ENCODE measurements around the gene ADAP2. TPM values are rescaled to one million over a fixed set of nuclear protein-coding genes. Genes with fewer than 3 reads are reported as not detected.
"Not testable (repeated sequence)": the region's sequence is repeated elsewhere in the genome, so short reads cannot be mapped to it uniquely, and the experiment has no call there.

Gene ADAP2
- polyA plus RNA-seq, 4 donors, result 2.5 to 4.2 (median 3.4) TPM

DNA sequence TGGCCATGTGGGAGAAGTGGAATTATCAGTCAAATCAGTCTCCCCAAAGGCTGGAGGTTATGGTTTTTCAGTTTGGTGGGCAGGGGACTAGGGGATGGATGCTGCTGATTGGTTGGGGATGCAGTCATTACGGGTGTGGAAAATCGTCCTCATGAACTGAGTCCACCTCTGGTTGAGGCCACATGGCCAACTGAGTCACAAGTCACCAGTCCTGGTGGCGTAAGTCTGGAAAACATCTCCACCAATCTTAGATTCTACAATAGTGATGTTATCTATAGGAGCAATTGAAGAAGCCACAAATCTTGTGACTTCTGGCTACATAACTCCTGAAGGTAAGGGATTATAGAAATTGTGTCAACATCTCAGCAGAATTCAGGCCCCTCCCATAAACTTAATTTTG is 43.9 kb downstream of the ADAP2 start:
- DNase-seq (ENCODE audit: low read depth in 4 of 4, low spot score in 3 of 4), result no peak

GRCh38 chr17:30967911-30968310 is 46.2 kb downstream of the ADAP2 start:
- not testable (repeated sequence) for DNase-seq (ENCODE audit: low read depth in 4 of 4, low spot score in 3 of 4)

- peak in 3 of 4 donors; percentile 20 to 49 (median 43) for DNase-seq (ENCODE audit: low read depth in 4 of 4, low spot score in 3 of 4)
Observed at GRCh38 chr17:30969989-30970830, 48.5 kb downstream of the ADAP2 start.

DNA sequence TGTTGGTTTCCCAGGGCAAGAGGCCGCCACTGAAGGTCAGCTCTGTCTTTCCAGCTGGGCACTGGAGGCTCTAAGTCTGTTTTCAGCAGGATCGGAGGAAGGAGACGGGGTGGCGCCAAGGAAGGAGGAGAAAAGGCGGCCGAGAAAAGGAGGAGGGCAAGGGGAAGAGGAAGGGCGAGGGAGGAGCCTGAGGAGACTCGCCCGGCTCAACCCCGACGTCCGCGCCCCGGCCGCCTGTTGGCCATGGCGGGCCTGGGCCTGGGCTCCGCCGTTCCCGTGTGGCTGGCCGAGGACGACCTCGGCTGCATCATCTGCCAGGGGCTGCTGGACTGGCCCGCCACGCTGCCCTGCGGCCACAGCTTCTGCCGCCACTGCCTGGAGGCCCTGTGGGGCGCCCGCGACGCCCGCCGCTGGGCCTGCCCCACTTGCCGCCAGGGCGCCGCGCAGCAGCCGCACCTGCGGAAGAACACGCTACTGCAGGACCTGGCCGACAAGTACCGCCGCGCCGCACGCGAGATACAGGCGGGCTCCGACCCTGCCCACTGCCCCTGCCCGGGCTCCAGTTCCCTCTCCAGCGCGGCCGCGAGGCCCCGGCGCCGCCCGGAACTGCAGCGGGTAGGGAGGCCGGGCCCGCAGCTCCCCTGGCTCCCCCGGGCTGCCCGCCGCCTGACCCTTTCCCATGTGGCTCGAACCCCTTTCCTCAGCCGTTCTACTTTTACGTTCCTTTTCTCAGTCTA is 49.3 kb downstream of the ADAP2 start, which contains the start of gene RNF135:
Gene RNF135 (plus strand): TSS at position 209 of the 737 bp plus-strand sequence. CDS start 35 bp downstream, at position 244.
- DNase-seq (ENCODE audit: low read depth in 4 of 4, low spot score in 3 of 4), result peak; percentile 65 to 78 (median 72)

- no peak for DNase-seq (ENCODE audit: low read depth in 4 of 4, low spot score in 3 of 4)
Observed at GRCh38 chr17:30975042-30975820, 53.5 kb downstream of the ADAP2 start.

DNA sequence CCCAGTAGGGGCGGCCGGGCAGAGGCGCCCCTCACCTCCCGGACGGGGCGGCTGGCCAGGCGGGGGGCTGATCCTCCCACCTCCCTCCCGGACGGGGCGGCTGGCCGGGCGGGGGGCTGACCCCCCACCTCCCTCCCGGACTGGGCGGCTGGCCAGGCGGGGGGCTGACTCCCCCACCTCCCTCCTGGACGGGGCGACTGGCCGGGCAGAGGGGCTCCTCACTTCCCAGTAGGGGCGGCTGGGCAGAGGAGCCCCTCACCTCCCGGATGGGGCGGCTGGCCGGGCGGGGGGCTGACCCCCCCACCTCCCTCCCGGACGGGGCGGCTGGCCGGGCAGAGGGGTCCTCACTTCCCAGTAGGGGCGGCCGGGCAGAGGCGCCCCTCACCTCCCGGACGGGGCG is 58.2 kb downstream of the ADAP2 start:
- DNase-seq (ENCODE audit: low read depth in 4 of 4, low spot score in 3 of 4), result not testable (repeated sequence)

- DNase-seq (ENCODE audit: low read depth in 4 of 4, low spot score in 3 of 4), result no peak
Observed at GRCh38 chr17:30981531-30982519, 60.1 kb downstream of the ADAP2 start.

DNA sequence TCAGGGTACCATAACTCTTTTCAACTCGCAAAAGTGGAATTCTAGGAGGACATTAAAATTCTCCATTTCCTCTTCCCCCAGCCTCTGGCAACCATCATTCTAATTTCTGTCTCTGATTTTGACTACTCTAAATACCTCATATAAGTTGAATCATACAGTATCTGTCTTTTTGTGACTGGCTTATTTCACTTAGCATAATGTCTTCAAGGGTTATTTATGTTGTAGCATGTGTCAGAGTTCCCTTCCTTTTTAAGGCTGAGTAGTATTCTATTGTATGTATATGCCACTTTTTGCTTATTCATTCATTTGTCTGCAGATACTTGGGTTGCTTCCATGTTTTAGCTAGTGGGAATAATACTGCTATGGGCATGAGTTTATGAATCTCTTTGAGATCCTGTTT is 61.1 kb downstream of the ADAP2 start:
- DNase-seq (ENCODE audit: low read depth in 4 of 4, low spot score in 3 of 4), result no peak

DNA sequence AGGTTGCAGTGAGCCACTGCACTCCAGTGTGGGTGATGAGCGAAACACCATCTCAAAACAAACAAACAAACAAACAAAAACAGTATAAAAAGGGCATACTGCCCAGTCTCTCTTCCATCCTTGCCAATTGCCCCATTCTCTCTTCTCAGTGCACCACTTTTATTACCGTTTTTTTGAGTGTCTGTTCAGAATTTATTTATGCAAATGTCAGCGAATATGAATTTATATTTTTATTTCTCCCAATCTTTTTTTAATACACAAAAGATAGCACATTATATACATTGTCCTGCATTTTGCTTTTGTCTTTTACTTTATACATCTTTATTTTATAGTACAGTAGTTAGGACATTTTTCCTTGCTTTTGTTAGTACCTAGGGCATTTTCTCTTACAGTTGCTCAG is 68.7 kb downstream of the ADAP2 start:
- DNase-seq (ENCODE audit: low read depth in 4 of 4, low spot score in 3 of 4), result no peak

GRCh38 chr17:30992551-30992950 is 70.8 kb downstream of the ADAP2 start:
- no peak for DNase-seq (ENCODE audit: low read depth in 4 of 4, low spot score in 3 of 4)

- no peak for DNase-seq (ENCODE audit: low read depth in 4 of 4, low spot score in 3 of 4)
Observed at GRCh38 chr17:30995347-30995746, 73.6 kb downstream of the ADAP2 start.

DNA sequence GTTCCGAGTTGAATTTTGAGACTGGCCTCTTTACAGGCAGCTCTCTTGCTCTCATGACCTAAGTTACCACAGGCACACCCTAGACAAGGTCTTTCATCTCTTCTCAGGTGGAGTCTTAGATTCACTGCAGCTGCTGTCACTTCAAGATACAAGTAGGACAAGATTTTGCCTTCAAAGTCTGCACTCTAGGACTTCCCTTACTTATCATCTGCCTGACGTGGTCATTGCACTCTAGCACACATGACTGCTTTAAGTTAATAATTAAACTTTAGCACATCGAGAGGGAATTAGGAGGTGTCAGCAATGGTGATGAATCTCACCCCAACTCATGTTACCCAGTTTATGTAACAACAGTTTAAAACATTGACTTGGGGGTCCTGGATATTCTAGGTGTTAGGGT is 74.7 kb downstream of the ADAP2 start:
- DNase-seq (ENCODE audit: low read depth in 4 of 4, low spot score in 3 of 4), result no peak

DNA sequence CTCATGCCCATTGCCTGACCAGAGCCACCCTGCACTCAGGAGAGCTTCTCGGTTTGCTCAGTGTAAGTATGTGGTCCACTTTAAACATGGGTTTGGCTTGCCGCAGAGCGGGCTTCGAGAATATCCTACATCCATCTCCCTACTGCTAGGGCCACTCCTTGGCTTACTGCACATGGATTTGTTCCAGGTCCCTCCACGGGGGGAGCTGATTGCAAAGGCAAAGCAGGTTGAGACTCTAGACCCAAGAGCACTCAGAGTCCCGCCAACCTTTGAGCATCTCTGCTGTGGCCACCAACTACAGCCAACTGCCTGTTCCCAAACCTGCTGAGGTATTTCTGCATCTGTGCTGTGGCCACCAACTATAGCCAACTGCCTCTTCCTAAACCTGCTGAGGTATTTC is 75.5 kb downstream of the ADAP2 start:
- no peak for DNase-seq (ENCODE audit: low read depth in 4 of 4, low spot score in 3 of 4)

- DNase-seq (ENCODE audit: low read depth in 4 of 4, low spot score in 3 of 4), result no peak
Observed at GRCh38 chr17:30997842-30998241, 76.1 kb downstream of the ADAP2 start.

DNA sequence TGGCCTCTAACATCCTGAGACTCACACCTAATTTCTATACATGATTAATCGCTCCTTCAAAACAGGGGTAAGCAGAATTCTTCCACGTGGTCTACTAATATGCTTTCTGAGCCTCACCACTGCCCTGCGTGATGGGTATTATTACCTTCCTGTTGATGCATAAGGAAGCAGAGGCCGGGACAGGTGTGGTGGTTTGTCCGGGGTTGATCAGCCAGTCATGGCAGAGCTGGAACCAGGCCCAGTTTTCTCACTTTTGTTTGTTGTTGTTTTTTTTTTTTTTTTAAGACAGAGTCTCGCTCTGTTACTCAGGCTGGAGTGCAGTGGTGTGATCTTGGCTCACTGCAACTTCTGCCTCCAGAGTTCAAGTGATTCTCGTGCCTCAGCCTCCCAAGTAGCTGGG is 80.3 kb downstream of the ADAP2 start:
- no peak for DNase-seq (ENCODE audit: low read depth in 4 of 4, low spot score in 3 of 4)

DNA sequence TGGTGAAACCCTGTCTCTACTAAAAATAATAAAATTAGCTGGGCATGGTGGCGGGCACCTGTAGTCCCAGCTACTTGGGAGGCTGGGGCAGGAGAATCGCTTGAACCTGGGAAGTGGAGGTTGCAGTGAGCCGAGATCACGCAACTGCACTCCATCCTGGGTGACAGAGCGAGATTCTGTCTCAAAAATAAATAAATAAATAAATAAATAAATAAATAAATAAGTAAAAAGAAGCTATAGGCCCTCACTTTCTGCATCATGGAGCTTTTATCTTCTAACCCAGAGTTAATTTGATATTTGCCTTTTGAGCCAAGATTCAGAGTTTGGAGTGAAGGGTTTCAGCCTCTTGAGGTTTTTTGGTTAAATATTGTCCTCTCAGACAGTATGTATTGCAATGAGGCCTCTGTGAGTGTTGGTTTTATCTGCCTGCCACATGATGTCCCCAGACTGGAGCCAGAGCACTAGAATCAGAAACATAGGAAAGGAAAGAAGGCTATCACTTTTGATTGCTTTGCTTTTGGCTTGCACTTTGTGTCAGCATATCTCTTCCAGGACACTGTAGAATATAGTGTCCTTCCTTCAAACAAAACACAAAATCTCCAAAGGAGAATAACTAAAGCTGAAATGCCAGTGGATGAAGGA is 81.6 kb downstream of the ADAP2 start:
- DNase-seq (ENCODE audit: low read depth in 4 of 4, low spot score in 3 of 4), result no peak

- DNase-seq (ENCODE audit: low read depth in 4 of 4, low spot score in 3 of 4), result no peak
Observed at GRCh38 chr17:31004160-31004559, 82.4 kb downstream of the ADAP2 start.

DNA sequence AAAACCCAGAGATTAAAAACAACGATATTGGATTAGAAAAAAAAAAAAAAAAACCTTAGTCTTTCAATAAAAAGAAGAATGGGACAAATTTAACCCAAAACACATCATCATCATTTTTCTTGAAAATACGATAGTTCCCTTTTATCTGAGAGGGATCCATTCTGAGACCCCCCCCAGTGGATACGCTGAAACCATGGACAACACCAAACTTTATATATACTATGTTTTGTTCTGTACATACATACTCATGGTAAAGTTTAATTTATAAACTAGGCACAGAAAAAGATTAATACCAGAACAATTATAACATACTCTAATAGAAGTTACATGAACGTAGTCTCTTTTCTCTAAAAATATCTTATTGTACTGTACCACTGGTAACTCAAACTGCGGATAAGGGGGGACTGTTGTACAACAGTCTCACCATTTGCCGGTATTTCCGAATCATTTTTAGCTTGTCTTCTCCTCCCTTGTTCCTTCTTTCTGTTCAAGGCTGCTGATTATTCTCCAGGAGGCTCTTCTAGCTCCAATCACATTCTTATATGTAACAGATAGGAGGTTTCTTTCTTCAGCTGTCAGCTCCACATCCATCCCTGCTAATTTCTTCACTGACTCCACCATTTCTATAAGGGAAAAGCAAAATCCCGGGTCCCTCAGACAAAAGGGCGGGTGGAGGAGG is 86.1 kb downstream of the ADAP2 start:
- peak in 1 of 4 donors; percentile 4 for DNase-seq (ENCODE audit: low read depth in 4 of 4, low spot score in 3 of 4)
